Transverse colon (tissue), 4 donors: Measurements from ENCODE around the gene ITIH4. TPM values are rescaled to one million over a fixed set of nuclear protein-coding genes. Genes with fewer than 3 reads are reported as not detected.

Experiments used
- DNase-seq: peaks from one replicate; pipeline ENCODE4 v3.0.0-alpha.2; 2019
- H3K27ac ChIP-seq, 4 donors: fragments of 200-600 bp; sonication (generic); 2 replicates each; pipeline ENCODE4 v1.5.1; 2016 to 2018; ENCODE audit warnings: inconsistent platforms in 4 of 4
- H3K27me3 ChIP-seq: fragments of 200-600 bp; sonication (generic); 2 replicates; pipeline ENCODE4 v1.5.1; 2017; ENCODE audit warnings: inconsistent platforms
- H3K36me3 ChIP-seq, 4 donors: fragments of 200-600 bp; sonication (generic); 2 replicates each; pipeline ENCODE4 v1.5.1; 2017 to 2019; ENCODE audit warnings: inconsistent platforms in 4 of 4
- H3K4me1 ChIP-seq, 4 donors: fragments of 200-600 bp; sonication (generic); 2 replicates each; pipeline ENCODE4 v1.5.1; 2017 to 2020; ENCODE audit warnings: inconsistent platforms in 4 of 4
- H3K4me3 ChIP-seq, 4 donors: fragments of 200-600 bp; sonication (generic); 1 replicate in 1 of 4; 2 replicates in 3 of 4; pipeline versions ENCODE4 v1.5.1 to v1.6.1; 2017 to 2019; ENCODE audit warnings: inconsistent platforms in 4 of 4
- H3K9me3 ChIP-seq, 2 donors: fragments of 200-600 bp; sonication (generic); 2 replicates each; pipeline ENCODE4 v1.5.1; 2017 to 2019; ENCODE audit warnings: inconsistent platforms in 2 of 2
- EP300 ChIP-seq: sonication (generic); formaldehyde crosslinking; IDR thresholded peaks from one replicate; pipeline ENCODE4 v1.6.1; 2017; ENCODE audit warnings: antibody characterized with exemption, low read depth
- POLR2A ChIP-seq: fragments of 450-650 bp; IDR thresholded peaks from one replicate; pipeline ENCODE4 v1.6.1; 2016; ENCODE audit warnings: antibody characterized with exemption, mild to moderate bottlenecking, moderate library complexity
- POLR2AphosphoS5 ChIP-seq, 3 donors: sonication (generic); formaldehyde crosslinking; IDR thresholded peaks; one replicate each; pipeline ENCODE4 v1.6.1; 2016; ENCODE audit warnings: antibody characterized with exemption in 3 of 3
- WGBS, 2 donors: methylation state at CpG; one replicate each; pipeline ENCODE4 v1.1.5; 2018; ENCODE audit warnings: low coverage in 1 of 2; 5-methylcytosine and 5-hydroxymethylcytosine counted together
- in situ Hi-C, 4 donors: fragments of 200-750 bp; cut with MboI; loops; one replicate each; pipeline versions ENCODE4 v1.15.0 to v1.15.1; 2017; ENCODE audit warnings: low sequenced_read_pairs in 3 of 4, low pct_ligation_motif_present in 1 of 4, low pct_unique_long_range_greater_than_20kb in 1 of 4
- intact Hi-C: fragments of 100-400 bp; cut with DNase I; formaldehyde crosslinking; loops from one replicate; pipeline ENCODE4 v1.15.1; 2023; ENCODE audit warnings: low total_unique reads
- total RNA-seq, 4 donors: library from RNA; depleted of rRNA; stranded (reverse); fragments of >200 nt; gene quantifications; one replicate each; pipeline ENCODE4 v1.1.0, GENCODE V29; 2016
- TF ChIP-seq, protein P1 (sequence below), 5 experiments: fragments of 200-600 bp in 3 of 5; fragments of 450-650 bp in 2 of 5; sonication (generic) in 3 of 5; IDR thresholded peaks; 1 replicate in 2 of 5; 2 replicates in 3 of 5; pipeline ENCODE4 v1.5.1; 2016 to 2017; ENCODE audit warnings: antibody characterized with exemption in 5 of 5, inconsistent platforms in 3 of 5, mild to moderate bottlenecking in 2 of 5, moderate library complexity in 1 of 5

Gene ITIH4
- total RNA-seq: 1 to 10 TPM in 3 of 4 donors, under 1 TPM in 1; 0.60 to 9.5 (median 4.9) TPM

GRCh38 chr3:52830535-52831258 is at the start of gene ITIH4:
TSS of gene ITIH4 (minus strand) at chr3:52830672. CDS start at chr3:52830642, 30 bp downstream.
- H3K9me3 ChIP-seq: no peaks in the 10 kb centered on the region
- H3K4me3 ChIP-seq: no peak within 1 kb of the TSS
- in situ Hi-C loops (loop anchor here in 1 of 4 donors (25.0 kb wide), 1 partner anchor 257 kb away; no protein-coding TSS in a partner anchor), intact Hi-C loops (no loop called here)
- no peak within 1 kb of the TSS for H3K27ac ChIP-seq
- TF ChIP-seq EP300 (no peak), POLR2AphosphoS5 (IDR thresholded peaks at IDR 0.05) (no peak)
- TF ChIP-seq, protein P1, sequence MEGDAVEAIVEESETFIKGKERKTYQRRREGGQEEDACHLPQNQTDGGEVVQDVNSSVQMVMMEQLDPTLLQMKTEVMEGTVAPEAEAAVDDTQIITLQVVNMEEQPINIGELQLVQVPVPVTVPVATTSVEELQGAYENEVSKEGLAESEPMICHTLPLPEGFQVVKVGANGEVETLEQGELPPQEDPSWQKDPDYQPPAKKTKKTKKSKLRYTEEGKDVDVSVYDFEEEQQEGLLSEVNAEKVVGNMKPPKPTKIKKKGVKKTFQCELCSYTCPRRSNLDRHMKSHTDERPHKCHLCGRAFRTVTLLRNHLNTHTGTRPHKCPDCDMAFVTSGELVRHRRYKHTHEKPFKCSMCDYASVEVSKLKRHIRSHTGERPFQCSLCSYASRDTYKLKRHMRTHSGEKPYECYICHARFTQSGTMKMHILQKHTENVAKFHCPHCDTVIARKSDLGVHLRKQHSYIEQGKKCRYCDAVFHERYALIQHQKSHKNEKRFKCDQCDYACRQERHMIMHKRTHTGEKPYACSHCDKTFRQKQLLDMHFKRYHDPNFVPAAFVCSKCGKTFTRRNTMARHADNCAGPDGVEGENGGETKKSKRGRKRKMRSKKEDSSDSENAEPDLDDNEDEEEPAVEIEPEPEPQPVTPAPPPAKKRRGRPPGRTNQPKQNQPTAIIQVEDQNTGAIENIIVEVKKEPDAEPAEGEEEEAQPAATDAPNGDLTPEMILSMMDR (IDR thresholded peaks at IDR 0.05): no peak
- no peak for DNase-seq
- no peaks in the 10 kb centered on the region for H3K27me3 ChIP-seq
- 80 to 88% methylated on average over 2 to 16 of the region's 16 CpGs for WGBS, 2 donors
- H3K36me3 ChIP-seq: no peaks in the 10 kb centered on the region
- H3K4me1 ChIP-seq: peaks cover 5 to 10% (median 6%) of the 10 kb centered on the region in 4 donors

- Histone ChIP-seq H3K27ac (no peak overlapping the region), H3K27me3 (no peaks in the 10 kb centered on the region), H3K36me3 (no peaks in the 10 kb centered on the region), H3K4me1 (peaks cover 0 to under 1% (median under 1%) of the 10 kb centered on the region in 4 donors), H3K4me3 (no peak overlapping the region), H3K9me3 (no peaks in the 10 kb centered on the region)
- in situ Hi-C loops: no loop called here
- intact Hi-C loops: no loop called here
- DNase-seq: no peak
- TF ChIP-seq EP300: no peak
- TF ChIP-seq, protein P1 (IDR thresholded peaks at IDR 0.05): no peak
- no peak for TF ChIP-seq POLR2A
- no peak for TF ChIP-seq POLR2AphosphoS5 (IDR thresholded peaks at IDR 0.05)
- WGBS, 2 donors: 86% methylated on average over 5 of the region's 5 CpGs; no CpG with 5 or more reads in 1 of the 2 donors
Observed at GRCh38 chr3:52880047-52880446, 49.6 kb upstream of the ITIH4 start.

DNA sequence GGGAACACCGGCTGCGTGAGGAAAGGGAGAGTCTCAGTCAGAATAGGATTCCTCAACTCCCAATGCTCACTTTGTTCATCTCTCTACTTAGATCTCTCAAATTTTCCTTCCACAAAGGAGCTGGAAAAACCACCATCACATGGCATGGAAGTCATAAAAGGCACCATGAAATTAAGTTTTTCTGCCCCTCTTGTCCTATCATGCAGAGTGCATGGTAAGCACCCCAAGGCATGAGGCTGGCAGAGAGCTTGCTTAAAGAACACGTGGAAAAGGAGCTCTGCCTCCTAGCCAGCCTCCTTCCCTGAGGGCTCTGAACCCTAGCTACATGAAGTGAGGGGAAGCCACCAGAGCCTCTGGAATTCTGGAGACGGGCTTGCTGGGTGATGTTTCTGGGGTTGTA is 49.1 kb upstream of the ITIH4 start:
- WGBS, 2 donors: 93 to 94% methylated on average over 2 to 4 of the region's 4 CpGs
- intact Hi-C loops: no loop called here

DNA sequence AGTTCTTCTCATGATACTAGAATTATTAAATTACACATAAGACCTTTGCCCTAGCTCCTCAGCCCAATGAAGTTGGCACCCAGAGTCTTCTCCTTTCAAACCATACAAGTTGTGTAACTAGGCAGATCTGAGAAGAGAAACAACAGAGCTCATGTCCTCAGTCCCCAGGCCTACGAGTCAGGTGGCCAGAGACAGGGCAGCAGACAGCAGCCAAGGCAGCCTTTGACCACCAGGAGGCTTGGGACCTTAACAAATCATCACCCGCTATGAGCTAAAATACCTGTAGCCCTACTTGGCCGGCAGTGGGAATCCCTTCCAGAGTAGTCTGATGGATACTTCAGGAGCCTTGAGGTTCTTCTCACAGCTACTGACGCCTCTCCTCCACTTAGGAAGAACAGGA is 48.6 kb upstream of the ITIH4 start:
- Histone ChIP-seq H3K36me3 (no peaks in the 10 kb centered on the region), H3K27me3 (no peaks in the 10 kb centered on the region), H3K4me1 (peaks cover 0 to 10% (median 3%) of the 10 kb centered on the region in 4 donors), H3K4me3 (no peak overlapping the region), H3K9me3 (no peaks in the 10 kb centered on the region), H3K27ac (no peak overlapping the region)
- in situ Hi-C loops: no loop called here
- TF ChIP-seq POLR2AphosphoS5 (IDR thresholded peaks at IDR 0.05): no peak
- no peak for TF ChIP-seq POLR2A
- TF ChIP-seq EP300: no peak
- TF ChIP-seq, protein P1 (IDR thresholded peaks at IDR 0.05): no peak
- intact Hi-C loops: no loop called here
- 94 to 100% methylated on average over 1 to 4 of the region's 4 CpGs for WGBS, 2 donors
- DNase-seq: no peak

More for the DNA sequence above, 49.1 kb upstream of the ITIH4 start:
- Histone ChIP-seq H3K9me3 (no peaks in the 10 kb centered on the region), H3K4me3 (no peak overlapping the region), H3K27ac (no peak overlapping the region), H3K36me3 (no peaks in the 10 kb centered on the region), H3K27me3 (no peaks in the 10 kb centered on the region), H3K4me1 (peaks cover 0 to 5% (median 2%) of the 10 kb centered on the region in 4 donors)
- no peak for DNase-seq
- TF ChIP-seq POLR2A (no peak), POLR2AphosphoS5 (IDR thresholded peaks at IDR 0.05) (no peak), EP300 (no peak)
- TF ChIP-seq, protein P1 (IDR thresholded peaks at IDR 0.05): no peak
- in situ Hi-C loops: no loop called here
